HepG2 (cell line): ENCODE measurements around the gene PARP1.

Source experiments
- BHLHE40 ChIP-seq: IDR thresholded peaks from 2 replicates; pipeline ENCODE4 v1.6.1; 2011; ENCODE audit warnings: low read length, improper control_type of control experiment
- DNMT1 ChIP-seq: sonication (generic); formaldehyde crosslinking; IDR thresholded peaks from 2 replicates; pipeline ENCODE4 v1.5.1; 2020; ENCODE audit warnings: mild to moderate bottlenecking, missing genetic modification reagents
- FOXM1 ChIP-seq: sonication (generic); formaldehyde crosslinking; IDR thresholded peaks from 2 replicates; pipeline ENCODE4 v1.5.0; 2020; ENCODE audit warnings: missing genetic modification reagents
- RAD21 ChIP-seq: fragments of 450-650 bp; formaldehyde crosslinking; IDR thresholded peaks from 2 replicates; pipeline ENCODE4 v1.5.0; 2020; ENCODE audit warnings: mild to moderate bottlenecking
- TAF15 ChIP-seq: fragments of 200-400 bp; formaldehyde crosslinking; IDR thresholded peaks from one replicate; pipeline ENCODE4 v1.6.1; 2018; ENCODE audit warnings: mild to moderate bottlenecking, low read depth, low read length; ENCODE audit not compliant: poor library complexity, severe bottlenecking
- TBX3 ChIP-seq: fragments of 450-650 bp; IDR thresholded peaks from 2 replicates; pipeline ENCODE4 v1.6.1; 2017; ENCODE audit warnings: antibody characterized with exemption, mild to moderate bottlenecking, inconsistent platforms, borderline replicate concordance
- THRA ChIP-seq: sonication (generic); formaldehyde crosslinking; IDR thresholded peaks from 2 replicates; pipeline ENCODE4 v1.4.0; 2020; ENCODE audit warnings: missing genetic modification reagents, borderline replicate concordance
- ZBTB33 ChIP-seq: sonication (generic); formaldehyde crosslinking; IDR thresholded peaks from 2 replicates; pipeline ENCODE4 v1.4.0; 2020; ENCODE audit warnings: missing genetic modification reagents
- ZNF274 ChIP-seq: sonication (generic); formaldehyde crosslinking; IDR thresholded peaks from 2 replicates; pipeline ENCODE4 v1.5.1; 2020; ENCODE audit warnings: mild to moderate bottlenecking, missing genetic modification reagents
- ZNF292 ChIP-seq: sonication (generic); formaldehyde crosslinking; IDR thresholded peaks from 2 replicates; pipeline ENCODE4 v1.8.1; 2022; ENCODE audit warnings: mild to moderate bottlenecking, low read depth, missing genetic modification reagents, borderline replicate concordance
- TF ChIP-seq, protein P1 (sequence below): sonication (generic); formaldehyde crosslinking; IDR thresholded peaks from 2 replicates; pipeline ENCODE4 v1.5.0; 2020; ENCODE audit warnings: mild to moderate bottlenecking, missing genetic modification reagents, moderate library complexity
- TF ChIP-seq, protein P2 (sequence below): sonication (generic); formaldehyde crosslinking; IDR thresholded peaks from 2 replicates; pipeline ENCODE4 v1.4.0; 2020; ENCODE audit warnings: mild to moderate bottlenecking, missing genetic modification reagents
- TF ChIP-seq, protein P3 (sequence below): sonication (generic); formaldehyde crosslinking; IDR thresholded peaks from 2 replicates; pipeline ENCODE4 v1.5.0; 2020; ENCODE audit warnings: missing genetic modification reagents

DNA sequence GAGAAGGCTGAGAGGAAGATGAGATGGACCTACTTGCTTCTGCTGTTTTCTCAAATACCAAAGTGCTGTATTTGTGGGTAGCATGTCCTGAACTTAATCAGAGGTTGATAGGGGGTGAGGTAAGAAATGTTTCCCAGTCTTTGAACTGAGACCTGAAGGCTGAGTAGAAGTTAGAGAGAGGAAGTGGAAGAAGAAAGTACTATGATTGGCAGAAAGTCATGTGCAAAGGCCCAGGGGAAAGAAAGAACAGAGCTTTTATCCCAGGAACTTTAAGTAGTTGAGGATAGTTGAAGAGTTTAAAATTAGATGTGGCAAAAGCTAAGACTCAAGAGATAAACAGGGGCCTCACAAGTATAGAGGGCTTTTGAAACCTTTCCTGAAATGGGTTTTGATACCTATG is 83.4 kb downstream of the PARP1 start:
- TF ChIP-seq ZNF292 (CRISPR knock-in tag) (no peak), TAF15 (no peak), DNMT1 (CRISPR knock-in tag) (no peak), BHLHE40 (no peak), TBX3 (no peak), ZNF274 (CRISPR knock-in tag) (no peak), RAD21 (CRISPR knock-in tag) (no peak), FOXM1 (CRISPR knock-in tag) (no peak), ZBTB33 (no peak), THRA (no peak)
- TF ChIP-seq, protein P1, sequence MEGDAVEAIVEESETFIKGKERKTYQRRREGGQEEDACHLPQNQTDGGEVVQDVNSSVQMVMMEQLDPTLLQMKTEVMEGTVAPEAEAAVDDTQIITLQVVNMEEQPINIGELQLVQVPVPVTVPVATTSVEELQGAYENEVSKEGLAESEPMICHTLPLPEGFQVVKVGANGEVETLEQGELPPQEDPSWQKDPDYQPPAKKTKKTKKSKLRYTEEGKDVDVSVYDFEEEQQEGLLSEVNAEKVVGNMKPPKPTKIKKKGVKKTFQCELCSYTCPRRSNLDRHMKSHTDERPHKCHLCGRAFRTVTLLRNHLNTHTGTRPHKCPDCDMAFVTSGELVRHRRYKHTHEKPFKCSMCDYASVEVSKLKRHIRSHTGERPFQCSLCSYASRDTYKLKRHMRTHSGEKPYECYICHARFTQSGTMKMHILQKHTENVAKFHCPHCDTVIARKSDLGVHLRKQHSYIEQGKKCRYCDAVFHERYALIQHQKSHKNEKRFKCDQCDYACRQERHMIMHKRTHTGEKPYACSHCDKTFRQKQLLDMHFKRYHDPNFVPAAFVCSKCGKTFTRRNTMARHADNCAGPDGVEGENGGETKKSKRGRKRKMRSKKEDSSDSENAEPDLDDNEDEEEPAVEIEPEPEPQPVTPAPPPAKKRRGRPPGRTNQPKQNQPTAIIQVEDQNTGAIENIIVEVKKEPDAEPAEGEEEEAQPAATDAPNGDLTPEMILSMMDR: no peak
- TF ChIP-seq, protein P2, sequence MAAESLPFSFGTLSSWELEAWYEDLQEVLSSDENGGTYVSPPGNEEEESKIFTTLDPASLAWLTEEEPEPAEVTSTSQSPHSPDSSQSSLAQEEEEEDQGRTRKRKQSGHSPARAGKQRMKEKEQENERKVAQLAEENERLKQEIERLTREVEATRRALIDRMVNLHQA (CRISPR knock-in tag): no peak
- TF ChIP-seq, protein P3, sequence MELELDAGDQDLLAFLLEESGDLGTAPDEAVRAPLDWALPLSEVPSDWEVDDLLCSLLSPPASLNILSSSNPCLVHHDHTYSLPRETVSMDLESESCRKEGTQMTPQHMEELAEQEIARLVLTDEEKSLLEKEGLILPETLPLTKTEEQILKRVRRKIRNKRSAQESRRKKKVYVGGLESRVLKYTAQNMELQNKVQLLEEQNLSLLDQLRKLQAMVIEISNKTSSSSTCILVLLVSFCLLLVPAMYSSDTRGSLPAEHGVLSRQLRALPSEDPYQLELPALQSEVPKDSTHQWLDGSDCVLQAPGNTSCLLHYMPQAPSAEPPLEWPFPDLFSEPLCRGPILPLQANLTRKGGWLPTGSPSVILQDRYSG (CRISPR knock-in tag): no peak
